AG04449 (cell line): Measurements from ENCODE around the gene HMCN2.

Experiments used
- CTCF ChIA-PET: fragments of 350-600 bp; formaldehyde crosslinking; extraction: SDS; loops from one replicate; lab custom pipeline; 2021; ENCODE audit warnings: antibody characterized with exemption; lab: Yijun Ruan, JAX
- POLR2A ChIA-PET: fragments of 400-600, 350-600 bp; formaldehyde crosslinking; extraction: SDS; loops from one replicate; lab custom pipeline; 2020; ENCODE audit warnings: antibody characterized with exemption, inconsistent platforms; lab: Yijun Ruan, JAX
- DNase-seq: peaks from one replicate; pipeline ENCODE4 v3.0.0-alpha.2; 2010; ENCODE audit warnings: low read depth, low spot score
- H3K4me3 ChIP-seq: 2 replicates; pipeline ENCODE4 v1.5.1; 2011; ENCODE audit warnings: low read depth, mild to moderate bottlenecking, control low read depth, low read length
- TF ChIP-seq, protein P1 (sequence below): IDR thresholded peaks from one replicate; pipeline ENCODE4 v1.5.1; 2011; ENCODE audit warnings: mild to moderate bottlenecking, moderate library complexity, low read length, control low read depth, inconsistent platforms; ENCODE audit not compliant: insufficient read depth; ENCODE audit errors: missing control alignments

Gene HMCN2

GRCh38 chr9:130242270-130243014, 23.1 kb upstream of the HMCN2 start:
- ChIA-PET POLR2A (interaction anchor here (0.7 kb wide), 1 partner anchor 125 kb away, joined by 4 read pairs; no protein-coding TSS in a partner anchor), CTCF (interaction anchor here (0.6 to 13.5 kb wide), 31 partner anchors 13 to 442 kb away, joined by 3 to 384 read pairs (median 5); no protein-coding TSS in a partner anchor)
- no peak for DNase-seq
- TF ChIP-seq, protein P1, sequence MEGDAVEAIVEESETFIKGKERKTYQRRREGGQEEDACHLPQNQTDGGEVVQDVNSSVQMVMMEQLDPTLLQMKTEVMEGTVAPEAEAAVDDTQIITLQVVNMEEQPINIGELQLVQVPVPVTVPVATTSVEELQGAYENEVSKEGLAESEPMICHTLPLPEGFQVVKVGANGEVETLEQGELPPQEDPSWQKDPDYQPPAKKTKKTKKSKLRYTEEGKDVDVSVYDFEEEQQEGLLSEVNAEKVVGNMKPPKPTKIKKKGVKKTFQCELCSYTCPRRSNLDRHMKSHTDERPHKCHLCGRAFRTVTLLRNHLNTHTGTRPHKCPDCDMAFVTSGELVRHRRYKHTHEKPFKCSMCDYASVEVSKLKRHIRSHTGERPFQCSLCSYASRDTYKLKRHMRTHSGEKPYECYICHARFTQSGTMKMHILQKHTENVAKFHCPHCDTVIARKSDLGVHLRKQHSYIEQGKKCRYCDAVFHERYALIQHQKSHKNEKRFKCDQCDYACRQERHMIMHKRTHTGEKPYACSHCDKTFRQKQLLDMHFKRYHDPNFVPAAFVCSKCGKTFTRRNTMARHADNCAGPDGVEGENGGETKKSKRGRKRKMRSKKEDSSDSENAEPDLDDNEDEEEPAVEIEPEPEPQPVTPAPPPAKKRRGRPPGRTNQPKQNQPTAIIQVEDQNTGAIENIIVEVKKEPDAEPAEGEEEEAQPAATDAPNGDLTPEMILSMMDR: no peak
- no peak overlapping the region for H3K4me3 ChIP-seq

- H3K4me3 ChIP-seq: no peak overlapping the region; the same call in 1 of the 2 replicates
- ChIA-PET POLR2A (no interaction called here), CTCF (interaction anchor here (0.6 to 13.5 kb wide), 41 partner anchors 12 to 441 kb away, joined by 3 to 384 read pairs (median 4); no protein-coding TSS in a partner anchor)
- DNase-seq: no peak
- TF ChIP-seq, protein P1: peak; percentile 87
These were observed 22.3 kb upstream of the HMCN2 start for GRCh38 chr9:130243015-130243881.

DNA sequence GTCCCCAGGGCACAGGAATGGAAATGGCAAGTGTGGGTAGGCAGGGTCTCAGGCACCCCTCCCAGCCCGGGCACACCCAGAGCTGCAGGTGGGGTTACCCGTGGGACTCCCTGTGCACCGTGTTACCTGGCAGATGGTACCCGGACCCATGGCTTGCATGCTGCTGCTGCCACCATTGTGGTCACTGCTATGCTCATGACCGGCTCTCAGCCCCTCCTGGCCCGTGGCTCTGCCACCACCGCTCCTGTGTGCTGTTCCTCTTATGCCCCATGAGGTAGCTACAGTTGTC, 21.7 kb upstream of the HMCN2 start:
- no peak for DNase-seq
- TF ChIP-seq, protein P1: no peak
- CTCF ChIA-PET: interaction anchor here (0.6 to 13.5 kb wide), 30 partner anchors 7 to 438 kb away, joined by 3 to 384 read pairs (median 5); no protein-coding TSS in a partner anchor
- POLR2A ChIA-PET: interaction anchor here (0.7 kb wide), 1 partner anchor 360 kb away, joined by 4 read pairs; no protein-coding TSS in a partner anchor
- H3K4me3 ChIP-seq: no peak overlapping the region

DNA sequence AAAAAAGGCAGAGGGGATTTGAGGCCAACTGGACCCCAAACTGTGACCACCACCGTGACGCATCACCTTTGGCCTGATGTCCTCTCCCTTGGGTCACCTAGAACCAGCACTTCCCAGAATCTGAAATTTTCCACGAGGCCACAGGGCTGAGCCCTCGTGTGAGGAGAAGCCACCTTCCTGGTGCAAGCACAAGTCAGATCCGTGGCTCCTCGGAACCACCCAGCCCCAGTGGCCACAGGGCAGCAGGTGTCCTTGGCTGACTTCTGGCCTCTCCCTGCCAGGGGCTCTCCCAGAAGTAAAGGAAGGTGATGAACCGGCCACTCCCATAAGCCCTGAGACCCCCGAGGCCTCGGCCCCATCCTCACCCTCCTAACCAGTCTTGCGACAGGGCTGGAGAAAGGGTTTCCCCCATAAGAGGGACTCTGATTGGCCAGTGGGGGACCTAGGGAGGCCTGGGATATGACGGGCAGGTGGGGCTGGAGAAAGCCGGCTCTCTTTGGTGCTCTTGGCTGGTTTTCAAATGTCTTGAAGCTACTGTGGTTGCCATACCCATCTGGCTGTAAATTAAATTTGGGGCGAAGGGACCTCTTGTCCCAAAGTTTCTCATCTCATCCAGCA, 20.9 kb upstream of the HMCN2 start:
- ChIA-PET POLR2A (interaction anchor here (0.7 kb wide), 1 partner anchor 361 kb away, joined by 4 read pairs; no protein-coding TSS in a partner anchor), CTCF (interaction anchor here (0.6 to 13.5 kb wide), 15 partner anchors 8 to 437 kb away, joined by 3 to 384 read pairs (median 6); no protein-coding TSS in a partner anchor)
- DNase-seq: no peak
- no peak overlapping the region for H3K4me3 ChIP-seq
- TF ChIP-seq, protein P1: no peak

DNA sequence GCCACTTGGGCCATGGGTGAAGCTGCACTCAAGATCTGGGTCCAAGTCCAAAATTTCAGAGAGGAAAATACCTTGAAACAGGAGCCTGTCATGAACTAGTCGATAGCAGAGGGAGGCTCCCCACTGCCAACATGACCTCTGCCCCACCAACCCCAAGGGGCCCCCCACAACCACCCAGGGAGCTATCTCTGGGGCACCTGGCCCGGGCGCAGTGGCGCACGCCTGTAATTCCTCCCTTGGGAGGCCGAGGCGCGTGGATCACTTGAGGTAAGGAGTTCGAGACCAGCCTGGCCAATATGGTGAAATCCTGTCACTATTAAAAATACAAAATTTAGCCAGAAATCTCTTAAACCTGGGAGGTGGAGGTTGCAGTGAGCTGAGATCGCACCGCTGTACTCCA, 20.1 kb upstream of the HMCN2 start:
- CTCF ChIA-PET: interaction anchor here (0.6 to 13.5 kb wide), 13 partner anchors 9 to 439 kb away, joined by 3 to 384 read pairs (median 4); no protein-coding TSS in a partner anchor
- POLR2A ChIA-PET: no interaction called here
- no peak overlapping the region for H3K4me3 ChIP-seq
- TF ChIP-seq, protein P1: no peak
- DNase-seq: no peak
